ENCODE results near the gene FAM83D. TPM values are rescaled to one million over a fixed set of nuclear protein-coding genes. Genes with fewer than 3 reads are reported as not detected.

FAM83D gene
- polyA plus RNA-seq, 2 of the 4 experiments (the other 2 are of a cell fraction) = 57.1 to 58.3 TPM

DNA sequence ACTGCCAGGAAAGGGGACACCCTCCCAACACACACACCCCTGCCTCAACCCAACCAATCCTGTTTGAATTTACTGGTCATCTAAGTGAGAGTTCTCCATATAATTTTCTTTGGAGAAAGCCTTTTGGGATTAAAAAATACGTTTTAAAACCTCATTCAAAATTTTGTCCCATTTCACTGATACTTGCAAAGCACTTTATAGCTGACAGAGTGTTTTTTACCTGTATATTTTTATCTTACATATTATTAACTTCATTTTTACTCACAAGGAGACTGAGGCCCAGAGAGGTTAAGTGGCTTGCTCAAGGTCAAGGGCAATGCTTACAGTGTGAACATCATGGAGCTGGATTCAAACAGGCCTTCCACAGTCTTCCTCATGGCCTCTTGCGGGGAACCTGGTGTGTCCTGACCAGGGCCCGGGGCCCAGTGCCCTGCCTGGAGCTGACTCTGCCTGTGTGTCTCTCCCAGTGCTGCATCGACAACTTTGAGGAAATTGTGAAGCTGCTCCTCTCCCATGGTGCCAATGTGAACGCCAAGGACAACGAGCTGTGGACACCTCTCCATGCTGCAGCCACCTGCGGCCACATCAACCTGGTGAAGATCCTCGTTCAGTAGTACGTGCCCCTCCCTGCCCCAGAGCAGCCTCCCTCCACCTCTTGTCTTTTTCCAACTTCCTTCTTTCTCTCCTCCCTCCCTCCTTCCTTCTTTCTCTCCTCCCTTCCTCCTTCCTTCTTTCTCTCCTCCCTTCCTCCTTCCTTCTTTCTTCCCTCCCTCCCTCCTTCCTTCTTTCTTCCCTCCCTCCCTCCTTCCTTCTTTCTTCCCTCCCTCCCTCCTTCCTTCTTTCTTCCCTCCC lies 30.9 kb upstream of the FAM83D start:
- 70% methylated on average over 9 of the region's 9 CpGs for WGBS (ENCODE audit: missing lambda C conversion rate)
- Histone ChIP-seq H3K27ac (no peak overlapping the region), H3K4me1 (peaks cover 7% of the 10 kb centered on the region; the same call in 1 of the 3 replicates), H3K9me3 (no peaks in the 10 kb centered on the region), H3K4me3 (no peak overlapping the region), H3K4me2 (no peak overlapping the region)
- POLR2A ChIA-PET = no interaction called here
- no peak; a peak in 1 of 6 replicates for ATAC-seq
- no peak for FAIRE-seq
- TF ChIP-seq, protein P1, sequence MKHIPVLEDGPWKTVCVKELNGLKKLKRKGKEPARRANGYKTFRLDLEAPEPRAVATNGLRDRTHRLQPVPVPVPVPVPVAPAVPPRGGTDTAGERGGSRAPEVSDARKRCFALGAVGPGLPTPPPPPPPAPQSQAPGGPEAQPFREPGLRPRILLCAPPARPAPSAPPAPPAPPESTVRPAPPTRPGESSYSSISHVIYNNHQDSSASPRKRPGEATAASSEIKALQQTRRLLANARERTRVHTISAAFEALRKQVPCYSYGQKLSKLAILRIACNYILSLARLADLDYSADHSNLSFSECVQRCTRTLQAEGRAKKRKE (CRISPR knock-in tag; IDR thresholded peaks at IDR 0.05; ENCODE audit: low read depth) = no peak
- TF ChIP-seq MAFK (IDR thresholded peaks at IDR 0.05; ENCODE audit: partially characterized antibody) = peak; percentile 6
- no peak for TF ChIP-seq RARB (CRISPR knock-in tag; IDR thresholded peaks at IDR 0.05)
- TF ChIP-seq NPAS2 (CRISPR knock-in tag; IDR thresholded peaks at IDR 0.05; ENCODE audit: borderline replicate concordance) = no peak
- CTCF ChIA-PET = interaction anchor here (0.7 to 6.1 kb wide), 25 partner anchors 8 to 259 kb away, joined by 3 to 84 read pairs (median 4); partner anchors contain the start of genes DHX35, FAM83D and SLC32A1
- no peak for DNase-seq (ENCODE audit: low read depth in 1 of 2, low spot score in 1 of 2)

DNA sequence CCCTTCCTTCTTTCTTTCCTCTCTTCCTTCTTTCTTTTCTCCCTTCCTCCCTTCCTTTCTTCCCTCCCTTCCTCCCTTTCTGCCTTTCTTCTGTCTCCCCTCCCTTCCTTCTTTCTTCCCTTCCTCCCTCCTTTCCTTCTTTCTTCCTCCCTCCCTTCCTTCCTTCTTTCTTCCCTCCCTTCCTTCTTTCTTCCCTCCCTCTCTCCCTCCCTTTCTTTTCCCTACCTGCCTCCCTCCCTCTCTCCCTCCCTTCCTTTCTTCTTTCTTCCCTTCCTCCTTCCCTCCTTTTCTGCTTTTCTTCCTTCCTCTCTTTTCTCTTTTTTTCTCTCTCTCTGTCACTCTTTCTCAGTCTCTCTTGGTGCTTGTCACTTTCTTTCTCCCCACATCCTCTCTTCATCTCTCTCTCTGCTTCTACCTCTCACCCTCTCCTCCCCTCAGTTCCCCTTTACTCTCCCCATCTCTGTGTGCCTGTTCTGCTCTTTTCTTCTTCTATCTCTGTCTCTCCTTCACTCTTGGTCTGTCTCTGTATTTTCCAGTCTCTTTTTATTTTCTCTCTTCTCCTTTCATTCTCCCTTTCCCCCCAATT lies 30.1 kb upstream of the FAM83D start:
- FAIRE-seq (no peak), ATAC-seq (no peak), DNase-seq (ENCODE audit: low read depth in 1 of 2, low spot score in 1 of 2) (no peak)
- ChIA-PET POLR2A (no interaction called here), CTCF (interaction anchor here (1.1 to 5.6 kb wide), 5 partner anchors 10 to 260 kb away, joined by 4 to 84 read pairs (median 6); partner anchors contain the start of gene SLC32A1)
- no peak for TF ChIP-seq RFX5 (IDR thresholded peaks at IDR 0.05)
- TF ChIP-seq, protein P2, sequence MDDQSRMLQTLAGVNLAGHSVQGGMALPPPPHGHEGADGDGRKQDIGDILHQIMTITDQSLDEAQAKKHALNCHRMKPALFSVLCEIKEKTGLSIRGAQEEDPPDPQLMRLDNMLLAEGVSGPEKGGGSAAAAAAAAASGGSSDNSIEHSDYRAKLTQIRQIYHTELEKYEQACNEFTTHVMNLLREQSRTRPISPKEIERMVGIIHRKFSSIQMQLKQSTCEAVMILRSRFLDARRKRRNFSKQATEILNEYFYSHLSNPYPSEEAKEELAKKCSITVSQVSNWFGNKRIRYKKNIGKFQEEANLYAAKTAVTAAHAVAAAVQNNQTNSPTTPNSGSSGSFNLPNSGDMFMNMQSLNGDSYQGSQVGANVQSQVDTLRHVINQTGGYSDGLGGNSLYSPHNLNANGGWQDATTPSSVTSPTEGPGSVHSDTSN (IDR thresholded peaks at IDR 0.05) = no peak
- TF ChIP-seq TFCP2L1 (CRISPR knock-in tag; IDR thresholded peaks at IDR 0.05) = no peak
- TF ChIP-seq, protein P3, sequence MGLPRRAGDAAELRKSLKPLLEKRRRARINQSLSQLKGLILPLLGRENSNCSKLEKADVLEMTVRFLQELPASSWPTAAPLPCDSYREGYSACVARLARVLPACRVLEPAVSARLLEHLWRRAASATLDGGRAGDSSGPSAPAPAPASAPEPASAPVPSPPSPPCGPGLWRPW (IDR thresholded peaks at IDR 0.05) = no peak
- no peak for TF ChIP-seq NR3C1 (IDR thresholded peaks at IDR 0.05)
- TF ChIP-seq EHF (CRISPR knock-in tag; IDR thresholded peaks at IDR 0.05) = no peak
- no peak for TF ChIP-seq NPAS2 (CRISPR knock-in tag; IDR thresholded peaks at IDR 0.05; ENCODE audit: borderline replicate concordance)
- TF ChIP-seq CHD4 (IDR thresholded peaks at IDR 0.05; ENCODE audit: borderline replicate concordance) = no peak
- TF ChIP-seq NFE2L2 (conservative IDR thresholded peaks at IDR 0.05; ENCODE audit: low read length) = no peak
- peaks cover 6% of the 10 kb centered on the region; the same call in 1 of the 3 replicates for H3K4me1 ChIP-seq
- H3K4me3 ChIP-seq = no peak overlapping the region
- no peaks in the 10 kb centered on the region for H3K9me3 ChIP-seq
- H3K27ac ChIP-seq = no peak overlapping the region
- no peak overlapping the region for H3K4me2 ChIP-seq

DNA sequence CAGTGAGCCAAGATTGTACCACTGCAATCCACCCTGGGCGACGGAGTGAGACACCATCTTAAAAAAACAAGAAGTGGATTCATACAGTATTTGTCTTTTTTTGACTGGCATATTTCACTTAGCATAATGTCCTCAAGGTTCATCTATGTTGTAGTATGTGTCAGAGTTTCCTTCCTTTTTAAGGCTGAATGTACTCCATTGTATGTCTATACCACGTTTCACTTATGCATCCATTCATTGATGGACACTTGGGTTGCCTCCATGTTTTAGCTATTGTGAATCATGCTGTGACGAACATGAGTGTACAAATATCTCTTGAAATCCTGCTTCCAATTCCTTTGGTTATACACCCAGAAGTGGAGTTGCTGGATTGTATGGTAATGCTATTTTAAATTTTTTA lies 28.9 kb upstream of the FAM83D start:
- TF ChIP-seq, protein P1 (CRISPR knock-in tag; IDR thresholded peaks at IDR 0.05; ENCODE audit: low read depth) = no peak
- TF ChIP-seq FOSL2 (IDR thresholded peaks at IDR 0.05) (no peak), FOSL2 (CRISPR knock-in tag; IDR thresholded peaks at IDR 0.05) (no peak), RARB (CRISPR knock-in tag; IDR thresholded peaks at IDR 0.05) (no peak), HDAC2 (IDR thresholded peaks at IDR 0.05) (no peak), TFCP2L1 (CRISPR knock-in tag; IDR thresholded peaks at IDR 0.05) (no peak), CHD2 (IDR thresholded peaks at IDR 0.05; ENCODE audit: low read length, partially characterized antibody) (no peak), ESRRA (IDR thresholded peaks at IDR 0.05; ENCODE audit: borderline replicate concordance, low read length) (no peak), CBX8 (IDR thresholded peaks at IDR 0.05) (no peak), SREBF2 (IDR thresholded peaks at IDR 0.05) (no peak), FOXS1 (CRISPR knock-in tag; IDR thresholded peaks at IDR 0.05) (no peak), HEYL (CRISPR knock-in tag; IDR thresholded peaks at IDR 0.05) (no peak), SMC3 (IDR thresholded peaks at IDR 0.05) (no peak)
- TF ChIP-seq, protein P4, sequence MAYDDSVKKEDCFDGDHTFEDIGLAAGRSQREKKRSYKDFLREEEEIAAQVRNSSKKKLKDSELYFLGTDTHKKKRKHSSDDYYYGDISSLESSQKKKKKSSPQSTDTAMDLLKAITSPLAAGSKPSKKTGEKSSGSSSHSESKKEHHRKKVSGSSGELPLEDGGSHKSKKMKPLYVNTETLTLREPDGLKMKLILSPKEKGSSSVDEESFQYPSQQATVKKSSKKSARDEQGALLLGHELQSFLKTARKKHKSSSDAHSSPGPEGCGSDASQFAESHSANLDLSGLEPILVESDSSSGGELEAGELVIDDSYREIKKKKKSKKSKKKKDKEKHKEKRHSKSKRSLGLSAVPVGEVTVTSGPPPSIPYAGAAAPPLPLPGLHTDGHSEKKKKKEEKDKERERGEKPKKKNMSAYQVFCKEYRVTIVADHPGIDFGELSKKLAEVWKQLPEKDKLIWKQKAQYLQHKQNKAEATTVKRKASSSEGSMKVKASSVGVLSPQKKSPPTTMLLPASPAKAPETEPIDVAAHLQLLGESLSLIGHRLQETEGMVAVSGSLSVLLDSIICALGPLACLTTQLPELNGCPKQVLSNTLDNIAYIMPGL (CRISPR knock-in tag; IDR thresholded peaks at IDR 0.05; ENCODE audit: borderline replicate concordance) = no peak
- TF ChIP-seq, protein P5, sequence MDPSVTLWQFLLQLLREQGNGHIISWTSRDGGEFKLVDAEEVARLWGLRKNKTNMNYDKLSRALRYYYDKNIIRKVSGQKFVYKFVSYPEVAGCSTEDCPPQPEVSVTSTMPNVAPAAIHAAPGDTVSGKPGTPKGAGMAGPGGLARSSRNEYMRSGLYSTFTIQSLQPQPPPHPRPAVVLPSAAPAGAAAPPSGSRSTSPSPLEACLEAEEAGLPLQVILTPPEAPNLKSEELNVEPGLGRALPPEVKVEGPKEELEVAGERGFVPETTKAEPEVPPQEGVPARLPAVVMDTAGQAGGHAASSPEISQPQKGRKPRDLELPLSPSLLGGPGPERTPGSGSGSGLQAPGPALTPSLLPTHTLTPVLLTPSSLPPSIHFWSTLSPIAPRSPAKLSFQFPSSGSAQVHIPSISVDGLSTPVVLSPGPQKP (IDR thresholded peaks at IDR 0.05; ENCODE audit: low read depth, low read length) = no peak
- CTCF ChIA-PET = interaction anchor here (1.7 kb wide), 1 partner anchor 10 kb away, joined by 4 read pairs; no protein-coding TSS in a partner anchor
- FAIRE-seq = no peak

More for the DNA sequence above, 28.9 kb upstream of the FAM83D start:
- POLR2A ChIA-PET = no interaction called here
- Histone ChIP-seq H3K9me3 (no peaks in the 10 kb centered on the region), H3K27ac (no peak overlapping the region), H3K4me2 (no peak overlapping the region), H3K4me3 (no peak overlapping the region), H3K4me1 (peaks cover 6% of the 10 kb centered on the region; the same call in 1 of the 3 replicates)
- DNase-seq (ENCODE audit: low read depth in 1 of 2, low spot score in 1 of 2) (no peak), ATAC-seq (no peak)
- WGBS (ENCODE audit: missing lambda C conversion rate) = 27% methylated on average over 4 of the region's 4 CpGs
